GM18909 (cell line): ENCODE data around the gene TNNT2.

Source experiments
- ATAC-seq: cut with Tn5 transposase; IDR thresholded peaks from one replicate; pipeline ENCODE4 v1.9.1; 2021; ENCODE audit warnings: mild to moderate bottlenecking; ENCODE audit not compliant: unreplicated experiment, poor library complexity

The TNNT2 gene

DNA sequence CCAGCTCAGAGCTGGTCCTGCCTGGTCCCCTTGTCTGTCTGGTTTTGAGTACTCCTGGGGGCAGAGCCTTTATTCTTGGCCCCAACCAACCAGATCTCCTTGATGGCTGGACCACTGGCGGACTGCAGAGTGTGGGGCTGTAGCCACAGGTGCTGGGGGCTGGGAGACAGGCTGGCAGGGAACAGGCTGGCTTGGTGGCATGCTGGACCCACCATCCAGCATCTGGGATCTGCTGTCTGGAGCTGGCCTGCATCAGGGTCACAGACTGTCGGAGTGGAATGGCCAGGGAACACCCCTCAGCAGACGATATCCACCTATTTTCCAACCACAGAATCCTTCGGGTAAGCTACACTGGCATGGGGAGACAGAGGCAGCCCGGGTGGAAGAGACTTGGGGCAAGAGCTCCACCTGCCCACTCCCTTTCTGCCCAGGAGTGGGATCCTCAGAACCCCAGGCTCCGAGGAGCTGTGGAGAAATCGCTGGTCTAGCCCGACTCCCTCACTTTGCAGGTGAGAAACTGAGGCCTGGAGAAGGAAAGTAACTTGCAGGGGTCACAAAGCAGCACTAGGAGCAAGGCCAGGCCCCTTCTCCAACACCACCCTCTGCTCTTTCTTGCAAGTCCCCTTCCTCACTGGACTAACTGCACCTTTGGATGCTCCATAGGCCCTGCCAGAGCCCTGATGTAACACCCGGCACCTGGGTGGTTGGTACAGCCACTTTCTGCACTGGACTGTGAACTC lies 40.6 kb downstream of the TNNT2 start:
- ATAC-seq, result no peak

DNA sequence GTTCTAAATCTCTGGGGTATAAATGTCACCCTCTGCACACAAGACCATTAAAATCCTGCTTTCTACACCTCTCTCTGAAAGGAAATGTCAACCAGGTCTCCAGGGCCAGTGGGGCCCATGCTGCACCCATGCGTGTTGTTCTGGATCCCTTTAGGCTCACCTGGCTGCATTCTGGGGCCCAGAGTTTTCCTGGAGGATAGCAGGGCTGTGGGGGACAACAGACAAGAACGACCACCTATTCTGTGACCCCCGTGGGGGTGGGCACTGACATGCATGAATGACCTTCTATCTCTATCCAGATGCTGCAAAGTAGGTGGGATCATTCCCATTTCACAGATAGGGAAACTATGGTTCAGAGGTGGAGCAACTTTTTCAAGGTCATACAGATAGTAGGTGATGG lies 41.6 kb downstream of the TNNT2 start:
- ATAC-seq, result no peak

DNA sequence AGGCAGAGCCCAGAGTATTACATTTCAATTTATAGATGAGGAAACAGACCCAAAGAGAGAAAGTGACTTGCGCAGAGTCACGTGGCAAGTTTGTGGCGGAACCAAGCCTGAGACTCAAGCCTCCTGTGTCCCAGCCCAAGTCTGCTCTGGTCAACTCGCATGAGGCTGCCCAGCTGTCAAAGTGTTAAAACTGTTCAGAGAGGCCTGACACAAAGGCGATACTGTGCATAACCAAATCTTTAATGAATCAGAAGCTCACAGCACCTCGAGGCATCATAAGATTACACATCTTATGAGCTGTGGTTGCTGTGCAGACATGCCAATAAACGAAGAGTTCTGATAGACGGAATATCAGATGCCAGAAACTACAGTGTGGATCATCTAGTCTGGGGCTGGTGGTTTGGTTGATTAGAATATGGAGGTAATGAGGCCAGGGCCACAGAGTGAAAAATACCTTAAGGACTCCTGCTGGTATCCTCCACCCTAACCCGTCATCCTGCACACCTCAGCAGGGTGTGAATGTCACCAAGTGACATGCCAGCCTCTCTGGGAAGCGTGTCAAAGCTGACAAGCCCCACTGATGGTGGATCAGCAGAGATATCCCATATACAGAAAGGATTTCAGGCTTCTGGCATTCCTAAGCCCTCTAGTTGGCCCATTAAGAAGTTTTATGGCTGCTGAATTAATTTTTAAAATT lies 42.2 kb downstream of the TNNT2 start:
- ATAC-seq, result no peak

DNA sequence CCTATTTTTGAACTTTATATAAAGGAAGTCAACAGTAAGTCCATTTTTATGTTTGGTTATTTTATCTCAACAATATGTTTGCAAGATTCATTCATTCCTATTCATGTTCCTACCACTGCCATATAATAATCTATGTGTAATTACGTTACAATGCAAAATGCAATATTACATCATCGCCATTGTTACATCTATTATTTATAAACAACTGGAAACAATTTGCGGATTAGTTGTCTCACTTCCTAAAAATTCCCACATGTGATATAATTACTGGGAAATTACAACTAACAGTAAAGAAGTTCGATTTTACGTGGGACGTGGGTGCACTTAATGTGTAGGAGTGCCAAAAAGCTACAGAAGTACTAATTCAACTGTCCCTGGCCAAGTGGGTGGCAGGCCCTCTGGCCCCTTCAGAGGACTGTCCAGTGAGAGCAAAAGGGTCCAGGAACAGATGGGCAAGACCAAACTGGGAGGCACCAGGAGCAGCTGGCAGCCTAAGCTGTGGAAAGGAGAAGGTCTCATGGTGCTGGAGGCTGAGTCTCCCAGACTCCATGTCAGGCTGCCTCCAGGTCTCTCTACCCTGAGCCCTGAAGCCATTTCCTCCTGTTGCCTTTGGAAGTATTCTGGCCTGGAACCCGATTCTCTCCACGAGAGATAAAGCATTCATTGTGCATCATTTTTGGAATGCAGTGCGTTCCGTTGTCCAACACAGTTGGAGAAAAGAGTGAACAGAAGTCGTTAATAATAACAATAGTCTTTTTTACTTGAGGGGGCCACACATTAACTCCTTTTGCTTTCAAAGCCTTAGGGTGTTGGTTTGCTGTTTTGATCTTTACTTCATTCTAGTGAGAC lies 42.9 kb downstream of the TNNT2 start:
- ATAC-seq, result no peak

DNA sequence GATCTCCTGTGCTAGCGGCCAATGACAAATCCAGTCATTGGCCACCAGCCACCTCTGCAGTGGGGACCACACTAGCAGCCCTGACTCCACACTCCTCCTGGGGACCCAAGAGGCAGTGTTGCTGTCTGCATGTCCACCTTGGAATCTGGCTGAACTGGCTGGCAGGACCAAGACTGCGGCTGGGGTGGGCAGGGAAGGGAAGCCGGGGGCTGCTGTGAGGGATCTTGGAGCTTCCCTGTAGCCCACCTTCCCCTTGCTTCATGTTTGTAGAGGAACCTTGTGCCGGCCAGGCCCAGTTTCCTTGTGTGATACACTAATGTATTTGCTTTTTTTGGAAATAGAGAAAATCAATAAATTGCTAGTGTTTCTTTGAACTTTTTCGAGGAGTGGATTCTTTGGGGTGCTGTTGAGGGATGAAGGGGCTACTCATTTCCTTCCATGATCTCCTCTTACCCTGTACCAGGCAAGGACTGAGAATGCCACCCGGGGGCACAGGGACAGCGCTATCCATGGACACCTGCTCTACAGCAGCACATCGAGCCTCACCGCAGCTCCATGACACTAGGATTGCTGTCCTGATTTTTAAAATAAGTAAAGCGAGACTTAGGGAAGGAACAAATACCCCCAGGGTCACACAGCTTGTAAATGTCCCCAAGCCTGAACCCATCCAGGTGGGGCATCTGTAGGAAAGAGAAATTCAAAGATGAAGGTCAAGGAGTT lies 44.7 kb downstream of the TNNT2 start:
- no peak for ATAC-seq

DNA sequence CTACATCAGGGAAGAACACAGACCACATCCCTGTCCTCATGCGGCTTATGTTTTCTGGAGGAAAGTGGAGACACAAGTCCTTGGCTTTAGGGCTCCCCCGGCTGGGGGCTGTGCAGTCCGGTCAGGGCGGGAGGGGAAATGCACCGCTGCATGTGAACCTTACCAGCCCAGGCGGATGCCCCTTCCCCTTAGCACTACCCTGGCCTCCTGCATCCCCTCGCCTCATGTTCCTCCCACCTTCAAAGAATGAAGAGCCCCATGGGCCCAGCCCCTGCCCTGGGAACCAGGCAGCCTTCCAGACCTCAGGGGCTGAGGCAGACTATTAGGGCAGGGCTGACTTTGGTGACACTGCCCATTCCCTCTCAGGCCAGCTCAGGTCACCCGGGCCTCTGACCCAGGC lies 45.5 kb downstream of the TNNT2 start:
- ATAC-seq, result no peak

DNA sequence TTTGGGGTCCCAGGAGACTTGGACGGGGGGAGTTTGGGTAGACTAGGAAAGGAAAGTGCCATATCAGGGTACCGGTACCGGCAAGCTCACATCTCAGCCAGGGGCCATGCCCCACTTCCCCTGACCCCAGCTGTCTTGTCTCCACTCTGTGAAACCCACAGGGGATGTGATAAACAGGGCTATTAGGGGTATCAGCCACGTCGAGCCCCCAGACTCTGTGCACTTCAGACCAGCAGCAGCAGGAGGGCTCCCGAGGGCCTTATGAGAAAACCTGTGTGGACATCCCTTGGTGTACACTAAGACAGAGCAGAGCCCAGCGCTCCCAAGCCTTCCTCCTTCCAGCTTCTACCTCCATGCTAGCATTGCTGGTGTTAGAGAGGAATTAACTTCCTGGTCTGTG lies 46.3 kb downstream of the TNNT2 start:
- ATAC-seq, result no peak

DNA sequence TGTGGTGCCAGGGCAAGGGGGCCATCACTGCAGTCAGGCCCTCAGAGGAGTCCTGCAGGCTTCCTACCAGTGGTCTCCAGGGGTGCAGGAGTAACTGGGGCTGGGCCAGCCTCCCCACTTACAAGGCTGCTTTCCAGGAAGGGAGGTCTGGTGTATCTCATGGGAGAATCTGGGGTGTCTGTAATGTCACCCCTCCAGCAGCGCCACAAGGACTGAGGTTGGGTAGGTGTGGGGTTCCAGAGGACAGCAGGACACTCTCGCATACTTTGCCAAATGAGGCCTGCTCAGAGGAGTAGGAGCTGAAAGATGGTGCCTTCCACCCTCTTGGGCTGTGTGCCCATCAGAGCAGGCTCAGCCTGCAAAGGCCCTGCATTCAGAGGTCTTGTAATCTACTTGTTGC lies 46.9 kb downstream of the TNNT2 start:
- ATAC-seq, result no peak

DNA sequence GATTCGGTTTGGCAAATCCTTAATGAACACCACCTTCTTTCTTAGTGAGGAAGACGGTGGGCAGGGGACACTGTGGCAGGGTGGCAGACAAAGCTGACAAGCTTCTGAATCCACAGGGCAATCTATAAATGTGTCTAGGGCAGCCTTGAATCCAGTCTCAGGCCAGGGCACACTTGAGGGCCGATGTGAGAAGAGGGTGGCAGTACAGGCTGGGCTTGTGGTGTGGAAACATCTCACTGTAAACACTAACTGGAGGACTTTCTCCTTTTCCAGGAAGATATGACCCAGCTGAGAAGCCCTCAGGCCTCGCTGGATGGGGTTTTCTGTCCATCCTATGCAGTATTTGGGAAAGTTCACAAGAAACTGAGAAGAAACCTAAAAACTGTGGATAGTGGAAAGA lies 47.7 kb downstream of the TNNT2 start:
- no peak for ATAC-seq

DNA sequence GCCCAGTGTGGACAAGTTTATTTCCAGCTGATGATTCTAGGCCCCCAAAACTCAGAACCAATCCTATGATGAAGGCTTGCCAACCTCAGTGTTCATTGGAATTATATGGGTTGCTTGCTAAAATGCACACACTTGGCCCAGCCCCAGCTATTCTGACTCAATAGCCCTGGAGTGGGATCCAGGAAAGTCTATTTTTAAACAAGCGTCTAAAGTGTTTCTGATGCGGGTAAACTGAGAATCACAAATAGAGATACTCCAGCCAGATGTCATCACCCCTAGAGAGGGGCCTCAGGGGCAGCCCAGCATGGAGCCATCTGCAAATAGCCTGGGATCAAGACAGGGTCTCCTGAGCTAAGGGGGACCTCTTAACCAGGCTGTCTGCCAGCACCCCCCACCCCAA lies 48.2 kb downstream of the TNNT2 start:
- ATAC-seq, result no peak

DNA sequence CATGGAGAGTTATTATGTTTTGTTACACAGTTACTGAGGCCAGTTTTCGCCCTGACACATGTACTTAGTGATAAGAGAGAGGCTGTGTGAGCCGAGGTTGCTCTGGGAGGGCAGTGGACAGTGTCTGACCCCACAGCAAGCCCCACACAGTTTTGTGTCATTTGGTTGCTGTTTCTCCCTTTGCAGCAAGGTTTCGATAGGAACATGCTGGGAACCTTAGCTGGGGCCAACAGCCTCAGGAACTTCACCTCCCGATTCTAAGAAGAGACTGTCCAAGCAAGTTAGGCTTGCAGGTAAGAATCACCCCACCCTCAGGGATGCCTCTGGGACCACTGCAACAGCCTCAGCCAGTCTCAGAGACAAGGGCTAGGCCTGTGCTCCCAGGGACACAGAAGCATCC lies 48.9 kb downstream of the TNNT2 start:
- no peak for ATAC-seq

DNA sequence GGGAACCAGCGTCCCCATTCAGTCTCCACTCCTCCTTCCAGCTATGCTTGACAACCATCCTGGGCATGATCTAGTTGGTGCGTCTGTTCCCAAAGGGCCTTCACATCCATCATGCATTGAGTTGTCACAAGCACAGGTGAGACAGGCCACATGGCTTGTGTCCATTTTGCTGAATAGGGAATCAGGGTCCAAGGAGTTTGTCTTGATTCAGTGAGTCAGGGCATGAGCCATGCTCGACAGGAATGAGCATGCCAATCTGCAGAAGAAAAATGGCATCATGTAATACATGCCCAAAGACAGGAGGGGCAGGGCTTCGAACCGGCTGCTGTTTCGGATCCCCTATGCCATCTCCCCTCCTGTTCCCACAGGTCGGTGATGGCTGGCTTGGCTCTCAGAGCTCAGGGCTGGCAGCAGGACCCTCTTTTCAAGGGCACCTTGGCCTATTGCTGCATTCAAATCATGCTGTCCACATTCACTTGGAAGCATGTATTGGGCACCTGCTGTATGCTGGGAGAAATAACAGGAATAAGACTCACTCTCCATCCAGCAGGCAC lies 49.7 kb downstream of the TNNT2 start:
- no peak for ATAC-seq

DNA sequence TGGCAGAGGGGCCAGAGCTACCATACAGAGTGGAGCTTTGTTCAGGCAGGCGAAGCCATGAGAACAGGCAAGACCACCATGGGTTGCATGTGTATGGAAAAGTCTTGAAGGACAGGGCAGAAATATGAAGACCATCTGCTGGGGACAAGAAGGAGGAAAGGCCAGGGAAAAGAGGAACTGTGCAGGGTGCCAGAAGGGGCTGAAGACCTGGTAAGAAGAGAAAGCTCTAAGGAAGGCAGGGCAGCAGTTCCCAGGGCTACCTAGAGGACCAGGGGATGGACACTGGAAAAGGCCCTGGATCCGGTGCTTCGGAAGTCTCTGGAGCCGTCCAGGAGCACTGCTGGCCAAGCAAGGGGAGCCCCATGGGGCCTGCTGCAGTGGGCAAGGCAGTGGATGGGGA lies 50.8 kb downstream of the TNNT2 start:
- ATAC-seq, result no peak

DNA sequence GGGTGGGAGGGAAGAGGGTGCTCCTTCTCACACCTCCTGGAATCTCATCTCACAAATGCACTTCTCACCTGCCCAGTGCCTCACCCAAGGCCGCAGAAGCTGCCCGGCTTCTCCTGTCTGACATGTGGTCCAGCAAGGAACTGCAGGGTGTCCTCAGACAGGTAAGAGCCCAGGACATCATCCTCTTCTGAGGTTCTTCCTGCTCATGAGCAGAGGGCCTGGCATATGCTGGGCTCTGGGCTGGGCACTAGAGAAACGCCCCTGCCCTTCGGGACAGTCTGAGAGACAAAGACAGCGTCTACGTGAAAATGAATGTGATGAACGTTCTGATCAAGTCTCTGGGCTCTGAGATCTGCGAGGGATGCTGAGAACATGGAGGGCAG lies 51.8 kb downstream of the TNNT2 start:
- no peak for ATAC-seq

DNA sequence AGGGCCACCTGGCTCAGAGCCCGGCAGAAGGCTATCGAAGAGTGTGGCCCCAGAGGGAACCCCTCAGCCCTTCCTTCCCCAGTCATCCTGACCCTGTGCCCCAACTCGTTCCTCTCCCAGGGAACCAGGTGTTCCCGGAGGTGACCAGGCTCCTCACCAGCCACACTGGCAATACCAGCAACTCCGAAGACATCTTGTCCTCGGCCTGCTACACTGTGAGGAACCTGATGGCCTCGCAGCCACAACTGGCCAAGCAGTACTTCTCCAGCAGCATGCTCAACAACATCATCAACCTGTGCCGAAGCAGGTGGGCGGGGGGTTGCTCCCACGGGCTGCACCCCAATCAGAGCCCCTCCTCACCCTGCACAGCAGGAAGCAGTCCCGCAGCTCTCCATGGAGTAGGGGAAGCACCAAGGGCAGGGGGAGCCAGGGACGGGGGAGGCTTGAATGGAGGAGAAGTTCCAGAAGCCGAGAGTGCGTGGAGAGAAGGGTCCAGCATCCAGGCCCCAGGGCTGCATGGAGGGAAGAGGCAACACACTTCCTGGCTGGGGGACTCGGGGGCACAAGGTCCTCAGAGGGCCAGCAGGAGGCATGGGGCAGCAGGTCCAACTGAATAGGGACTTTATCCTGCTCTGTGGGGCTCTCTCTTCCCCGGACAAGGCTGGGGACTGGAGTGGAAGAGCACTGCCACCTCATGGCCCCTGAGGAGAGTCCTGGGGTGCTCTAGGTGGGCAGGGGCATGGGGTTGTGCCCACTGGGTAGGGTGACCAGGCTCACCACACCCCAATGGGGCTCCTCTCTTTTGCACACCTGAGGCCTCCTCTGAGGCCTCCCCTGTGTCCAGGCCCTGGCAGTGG lies 52.4 kb downstream of the TNNT2 start:
- ATAC-seq, result no peak

DNA sequence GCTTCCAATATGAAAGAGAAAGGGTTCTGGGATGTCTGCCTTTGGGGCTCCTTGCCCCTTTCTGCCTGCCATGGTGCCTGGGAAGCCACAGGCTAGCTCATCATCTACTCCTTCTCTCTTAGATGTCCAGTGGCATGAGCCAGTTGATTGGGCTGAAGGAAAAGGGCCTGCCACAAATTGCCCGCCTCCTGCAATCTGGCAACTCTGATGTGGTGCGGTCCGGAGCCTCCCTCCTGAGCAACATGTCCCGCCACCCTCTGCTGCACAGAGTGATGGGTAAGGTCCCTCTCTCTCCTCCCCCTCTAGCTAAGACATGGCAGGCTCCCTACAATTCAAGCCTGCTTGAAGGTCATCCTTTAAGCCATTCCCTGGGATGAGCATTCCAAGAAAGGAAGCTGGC lies 53.2 kb downstream of the TNNT2 start:
- ATAC-seq, result no peak

DNA sequence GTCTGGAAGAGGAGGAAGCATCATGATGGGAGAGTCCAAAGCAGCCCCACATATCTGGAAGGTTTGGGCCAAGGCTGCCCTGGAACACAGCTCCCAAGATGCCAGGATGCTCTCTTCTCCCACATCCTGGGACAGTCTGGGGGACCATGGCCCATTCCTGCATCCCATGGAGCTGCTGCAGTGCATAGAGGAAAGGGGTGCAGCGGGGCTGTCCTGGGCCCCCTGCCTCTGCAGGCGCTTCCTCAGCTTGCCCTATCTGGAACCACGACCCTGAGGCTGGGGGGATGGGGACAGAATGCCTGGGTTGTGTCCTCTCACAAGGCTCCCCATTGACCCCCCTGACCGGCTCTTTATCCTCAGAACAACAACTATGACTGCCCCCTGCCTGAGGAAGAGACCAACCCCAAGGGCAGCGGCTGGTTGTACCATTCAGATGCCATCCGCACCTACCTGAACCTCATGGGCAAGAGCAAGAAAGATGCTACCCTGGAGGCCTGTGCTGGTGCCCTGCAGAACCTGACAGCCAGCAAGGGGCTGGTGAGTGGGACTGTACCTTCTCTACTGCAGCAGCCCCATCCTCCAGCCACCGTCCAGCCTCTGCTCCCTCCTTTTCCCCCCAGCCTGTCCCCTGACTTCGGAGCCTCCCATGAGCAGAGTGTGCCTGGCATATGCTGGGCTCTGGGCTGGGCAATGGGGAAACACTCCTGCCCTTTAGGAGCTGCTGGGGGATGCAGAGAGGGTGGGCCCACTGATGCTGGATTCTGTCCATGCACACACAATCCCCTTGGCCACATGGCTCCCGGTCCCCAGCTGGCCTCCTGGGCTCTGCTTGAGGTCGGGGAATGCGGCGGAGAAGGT lies 54.6 kb downstream of the TNNT2 start:
- no peak for ATAC-seq

DNA sequence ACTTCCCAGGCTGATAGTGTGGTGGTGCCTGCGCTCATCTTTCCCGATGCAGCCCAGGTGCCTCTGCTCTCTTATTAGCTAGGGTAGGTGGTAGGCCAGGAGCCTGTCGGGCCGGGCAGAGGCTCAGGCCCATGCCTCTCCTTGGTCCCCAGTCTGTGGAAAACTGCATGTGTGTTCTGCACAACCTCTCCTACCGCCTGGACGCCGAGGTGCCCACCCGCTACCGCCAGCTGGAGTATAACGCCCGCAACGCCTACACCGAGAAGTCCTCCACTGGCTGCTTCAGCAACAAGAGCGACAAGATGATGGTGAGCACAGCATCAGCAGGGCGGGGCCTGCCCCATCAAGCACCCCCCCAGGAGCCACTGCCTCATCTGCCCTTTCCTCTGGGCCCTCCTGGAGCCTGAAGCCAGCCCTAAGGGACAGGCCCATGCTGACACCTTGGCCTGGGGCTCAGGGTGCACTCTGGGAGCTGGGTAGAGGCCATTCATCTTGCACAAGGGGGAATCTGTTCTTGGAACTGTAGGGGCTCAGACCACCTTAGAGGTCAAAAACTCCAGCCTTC lies 55.6 kb downstream of the TNNT2 start:
- ATAC-seq, result no peak
